Activated naive CD8-positive, alpha-beta T cell treated with anti-CD3 and anti-CD28 coated beads, Interleukin-2, amount 10 ng/mL, durations not matched to agents 7 days and 5 days (primary cell): ENCODE data around the gene PDIA4. TPM values are rescaled to one million over a fixed set of nuclear protein-coding genes. Genes with fewer than 3 reads are reported as not detected.

Experiments used
- ATAC-seq: fragments of 150-1000 bp; cut with Tn5 transposase; one replicate; pipeline ENCODE4 v1.10.0; 2021; ENCODE audit warnings: low read depth, moderate library complexity
- POLR2A ChIA-PET: fragments of 350-600 bp; sonication (Branson Sonifier 250); formaldehyde crosslinking; loops from one replicate; lab custom pipeline; 2021; ENCODE audit warnings: antibody characterized with exemption; lab: Charles Lee
- DNase-seq: peaks from one replicate; pipeline ENCODE4 v3.0.0; 2021
- H3K27ac Mint-ChIP-seq: one replicate; pipeline ENCODE4 v1.8.0; 2022; ENCODE audit warnings: mild to moderate bottlenecking, mixed read lengths
- H3K27me3 Mint-ChIP-seq: one replicate; pipeline ENCODE4 v1.8.0; 2022; ENCODE audit warnings: mild to moderate bottlenecking, moderate library complexity, mixed read lengths
- H3K36me3 Mint-ChIP-seq: one replicate; pipeline ENCODE4 v1.8.0; 2021; ENCODE audit warnings: mild to moderate bottlenecking, mixed read lengths
- H3K4me1 Mint-ChIP-seq: one replicate; pipeline ENCODE4 v1.8.0; 2021; ENCODE audit warnings: mixed read lengths
- H3K4me3 Mint-ChIP-seq: one replicate; pipeline ENCODE4 v1.8.0; 2022; ENCODE audit warnings: mild to moderate bottlenecking, moderate library complexity, mixed read lengths
- H3K9me3 Mint-ChIP-seq: one replicate; pipeline ENCODE4 v1.8.0; 2021; ENCODE audit warnings: mixed read lengths
- total RNA-seq, 2 experiments: library from RNA; stranded (reverse); gene quantifications; one replicate each; pipeline ENCODE4 v1.2.3, GENCODE V29; 2021

The PDIA4 gene
- total RNA-seq, 2 experiments from 2014 or later = 56.6 to 56.8 TPM

DNA sequence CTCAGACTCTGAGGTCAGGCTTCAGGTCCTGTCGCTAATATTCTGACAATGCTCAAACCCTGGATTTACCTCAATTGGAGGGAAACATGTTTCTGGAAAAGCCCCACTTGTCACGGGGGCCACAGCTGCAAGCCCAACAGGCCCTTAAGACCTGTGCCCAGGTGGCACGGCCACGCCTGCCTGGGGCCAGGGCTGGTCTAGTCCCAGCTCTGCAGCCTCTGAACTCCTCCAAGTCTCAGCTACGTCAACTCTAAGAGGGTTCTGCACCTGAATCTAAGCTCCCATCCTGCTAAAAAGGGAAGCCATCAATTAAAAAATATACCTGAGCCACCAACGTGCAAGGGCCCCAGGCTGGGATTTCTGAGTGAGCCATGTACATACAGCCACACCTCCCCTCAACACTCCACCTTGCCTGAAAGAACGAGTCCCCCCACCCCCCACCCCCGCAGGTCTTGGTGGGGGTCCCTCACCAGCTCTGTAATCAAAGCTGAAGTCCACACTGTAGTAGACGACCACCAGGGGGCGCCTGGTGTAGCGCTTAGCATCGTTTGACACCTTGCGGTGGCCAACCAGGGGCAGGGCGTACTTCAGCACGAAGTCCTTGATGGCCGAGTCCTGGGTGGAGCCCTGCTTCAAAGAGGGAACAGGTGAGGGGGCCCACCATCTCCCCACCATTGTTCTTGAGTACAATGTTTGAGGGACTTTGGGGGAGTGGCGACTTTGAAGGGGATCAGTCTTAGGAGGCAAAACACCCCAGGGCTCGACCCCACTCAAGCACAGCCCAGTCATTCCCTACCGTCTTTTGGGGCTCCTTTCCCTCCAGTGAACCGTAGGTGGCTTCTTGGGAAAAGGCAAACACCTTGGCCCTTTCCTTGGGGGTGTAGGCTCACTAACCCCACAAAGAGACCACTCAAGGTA lies 22.6 kb downstream of the PDIA4 start:
- POLR2A ChIA-PET = interaction anchor here (0.5 to 1.4 kb wide), 3 partner anchors 21 to 1077 kb away, joined by 3 to 15 read pairs (median 4); no protein-coding TSS in a partner anchor
- Mint-ChIP-seq H3K36me3 (peaks cover 10% of the 10 kb centered on the region), H3K4me1 (peaks cover 2% of the 10 kb centered on the region), H3K27ac (no peak overlapping the region), H3K4me3 (no peak overlapping the region), H3K9me3 (no peaks in the 10 kb centered on the region), H3K27me3 (no peaks in the 10 kb centered on the region)
- ATAC-seq (peak; percentile 88), DNase-seq (peak; percentile 83)

DNA sequence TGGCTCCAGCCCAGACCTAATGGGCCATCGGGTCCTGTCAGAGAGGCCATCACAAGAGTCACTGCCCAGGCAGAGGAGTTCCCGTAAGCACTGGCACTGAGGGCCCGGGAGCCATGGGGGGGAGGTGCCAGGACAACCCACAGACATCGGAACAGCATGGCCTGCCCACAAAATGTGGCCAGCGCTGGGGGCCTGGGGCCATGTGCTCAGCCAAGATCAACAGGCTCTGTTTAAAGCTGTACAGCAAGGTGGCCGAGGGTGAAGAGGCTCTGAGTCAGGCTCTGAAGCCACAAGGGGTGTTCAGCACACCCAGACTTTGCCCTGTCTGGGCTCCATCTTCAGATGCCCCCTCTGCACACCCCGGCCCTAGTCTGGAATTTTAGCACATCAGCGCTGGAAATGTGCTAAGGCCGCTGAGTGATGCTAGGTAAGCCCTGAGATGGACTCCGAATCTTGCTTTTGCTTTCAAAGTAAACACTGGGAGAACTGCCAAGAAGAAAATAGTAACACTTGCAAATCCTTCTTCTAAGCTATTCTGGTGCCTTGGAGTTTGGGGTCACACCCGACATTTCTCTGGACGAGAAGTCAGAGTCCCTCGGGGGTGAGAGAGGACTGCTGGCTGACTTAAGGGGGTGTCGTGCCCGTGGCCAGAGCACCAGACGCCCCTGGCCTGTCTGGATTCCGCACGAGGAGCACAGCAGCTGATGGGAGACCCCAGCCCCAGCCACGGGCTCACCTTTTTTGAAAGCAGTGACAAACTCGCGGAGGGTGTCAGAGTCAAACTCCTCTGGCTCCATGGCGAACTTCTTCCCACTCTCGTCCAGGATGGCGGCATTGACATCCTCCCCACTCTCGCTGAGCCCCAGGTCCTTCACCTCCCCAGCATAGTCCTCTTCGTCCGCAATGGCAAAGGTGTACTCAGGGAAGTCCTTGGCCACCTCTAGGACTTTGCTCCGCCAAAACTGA lies 23.6 kb downstream of the PDIA4 start:
- Mint-ChIP-seq H3K9me3 (no peaks in the 10 kb centered on the region), H3K4me1 (peaks cover 2% of the 10 kb centered on the region), H3K27me3 (no peaks in the 10 kb centered on the region), H3K4me3 (no peak overlapping the region), H3K27ac (no peak overlapping the region), H3K36me3 (peaks cover 7% of the 10 kb centered on the region)
- DNase-seq = no peak
- no peak for ATAC-seq
- POLR2A ChIA-PET = interaction anchor here (1.3 to 1.4 kb wide), 2 partner anchors 22 to 61 kb away, joined by 4 to 15 read pairs; no protein-coding TSS in a partner anchor

- no peak for DNase-seq
- H3K9me3 Mint-ChIP-seq = no peaks in the 10 kb centered on the region
- POLR2A ChIA-PET = no interaction called here
- peaks cover 2% of the 10 kb centered on the region for H3K4me1 Mint-ChIP-seq
- H3K27ac Mint-ChIP-seq = no peak overlapping the region
- H3K27me3 Mint-ChIP-seq = no peaks in the 10 kb centered on the region
- H3K36me3 Mint-ChIP-seq = peaks cover 7% of the 10 kb centered on the region
- no peak overlapping the region for H3K4me3 Mint-ChIP-seq
- no peak for ATAC-seq
Measured at GRCh38 chr7:149003560-149004305, 24.6 kb downstream of the PDIA4 start.

GRCh38 chr7:149003018-149003417 lies 25.3 kb downstream of the PDIA4 start:
- no peaks in the 10 kb centered on the region for H3K9me3 Mint-ChIP-seq
- H3K27me3 Mint-ChIP-seq = no peaks in the 10 kb centered on the region
- DNase-seq (no peak), ATAC-seq (no peak)
- POLR2A ChIA-PET = no interaction called here
- H3K4me3 Mint-ChIP-seq = no peak overlapping the region
- H3K27ac Mint-ChIP-seq = no peak overlapping the region
- peaks cover 7% of the 10 kb centered on the region for H3K36me3 Mint-ChIP-seq
- peaks cover 2% of the 10 kb centered on the region for H3K4me1 Mint-ChIP-seq

DNA sequence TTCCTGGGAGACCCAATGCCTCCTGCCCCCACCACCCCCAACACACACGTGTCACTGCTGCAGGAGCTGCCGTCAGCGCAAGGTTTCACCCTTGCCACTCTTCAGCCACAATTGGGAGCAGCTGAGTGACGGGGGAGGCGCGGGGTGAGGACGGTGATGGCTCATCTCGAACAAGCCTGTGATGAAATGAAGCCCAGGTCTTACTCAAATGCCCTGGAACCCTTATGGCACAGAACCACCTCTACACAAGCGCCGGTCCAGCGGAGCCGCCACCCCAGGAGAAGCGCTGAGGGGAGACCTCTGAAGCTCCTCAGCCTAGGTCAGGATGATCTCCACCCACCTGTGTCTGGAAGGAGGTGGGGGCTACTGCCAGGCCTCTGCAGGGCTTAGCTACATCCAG lies 25.7 kb downstream of the PDIA4 start:
- Mint-ChIP-seq H3K27ac (no peak overlapping the region), H3K4me1 (peaks cover 2% of the 10 kb centered on the region), H3K27me3 (no peaks in the 10 kb centered on the region), H3K4me3 (no peak overlapping the region), H3K36me3 (peaks cover 7% of the 10 kb centered on the region), H3K9me3 (no peaks in the 10 kb centered on the region)
- ATAC-seq (no peak), DNase-seq (no peak)
- POLR2A ChIA-PET = no interaction called here

DNA sequence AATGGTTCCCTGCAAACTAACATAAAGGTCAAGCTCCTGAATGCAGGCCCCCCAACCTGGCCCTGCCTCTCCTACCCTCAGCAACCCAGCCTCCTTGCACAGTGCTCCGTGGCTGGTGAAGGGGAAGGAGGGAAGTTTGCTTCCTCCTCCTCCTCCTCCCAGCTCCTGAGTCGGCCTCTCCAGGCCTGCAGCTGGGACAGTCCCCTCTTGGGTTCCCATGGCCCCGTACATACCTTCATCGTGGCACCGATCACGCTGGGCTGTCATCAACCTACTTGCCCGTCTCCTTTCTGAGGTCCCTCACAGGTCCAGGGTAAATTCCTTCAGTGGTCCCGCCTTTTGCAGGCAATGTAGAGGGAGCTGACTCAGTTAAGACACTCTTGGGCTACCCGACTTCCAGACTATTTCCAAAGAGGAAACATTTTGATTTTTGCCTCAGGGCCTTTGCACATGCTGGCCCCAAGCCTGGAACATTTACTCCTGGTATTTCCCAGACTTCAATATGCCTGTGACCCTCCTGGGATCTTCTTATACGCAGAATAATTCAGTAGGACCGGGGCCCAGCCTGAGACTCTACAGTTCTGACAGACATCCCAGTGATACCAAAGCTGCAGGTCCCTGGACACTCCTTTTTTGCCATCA lies 26.8 kb downstream of the PDIA4 start:
- no peaks in the 10 kb centered on the region for H3K9me3 Mint-ChIP-seq
- H3K27me3 Mint-ChIP-seq = no peaks in the 10 kb centered on the region
- H3K36me3 Mint-ChIP-seq = peaks cover 5% of the 10 kb centered on the region
- peaks cover 2% of the 10 kb centered on the region for H3K4me1 Mint-ChIP-seq
- DNase-seq (no peak), ATAC-seq (no peak)
- no peak overlapping the region for H3K4me3 Mint-ChIP-seq
- no peak overlapping the region for H3K27ac Mint-ChIP-seq
- POLR2A ChIA-PET = no interaction called here

DNA sequence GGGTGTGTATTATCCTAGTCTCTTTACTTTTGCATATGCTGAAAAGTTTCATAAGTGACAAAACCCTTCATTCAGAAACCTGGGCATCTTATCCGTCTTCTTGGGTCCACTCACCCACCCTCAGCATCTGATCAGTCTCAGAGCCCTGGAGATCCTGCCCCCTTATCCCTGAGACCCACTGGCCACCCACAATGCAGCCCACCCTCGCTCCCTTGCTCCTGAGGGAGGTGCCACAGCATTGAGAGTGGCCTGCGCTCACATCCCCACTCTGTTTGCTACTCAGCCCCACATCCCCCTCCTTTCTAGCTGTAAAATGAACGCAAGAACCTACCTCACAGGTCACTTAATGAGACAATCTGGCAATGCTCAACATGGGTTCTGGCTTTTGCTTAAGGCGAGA lies 27.3 kb downstream of the PDIA4 start:
- POLR2A ChIA-PET = no interaction called here

GRCh38 chr7:148999192-148999591 lies 29.1 kb downstream of the PDIA4 start:
- POLR2A ChIA-PET = no interaction called here
- H3K4me3 Mint-ChIP-seq = no peak overlapping the region
- H3K27me3 Mint-ChIP-seq = no peaks in the 10 kb centered on the region
- ATAC-seq (no peak), DNase-seq (no peak)
- no peak overlapping the region for H3K27ac Mint-ChIP-seq
- H3K9me3 Mint-ChIP-seq = no peaks in the 10 kb centered on the region
- peaks cover 3% of the 10 kb centered on the region for H3K36me3 Mint-ChIP-seq
- no peaks in the 10 kb centered on the region for H3K4me1 Mint-ChIP-seq

More for the DNA sequence above, 27.3 kb downstream of the PDIA4 start:
- Mint-ChIP-seq H3K27me3 (no peaks in the 10 kb centered on the region), H3K4me3 (no peak overlapping the region), H3K27ac (no peak overlapping the region), H3K9me3 (no peaks in the 10 kb centered on the region), H3K36me3 (peaks cover 3% of the 10 kb centered on the region), H3K4me1 (peaks cover 2% of the 10 kb centered on the region)
- no peak for ATAC-seq
- no peak for DNase-seq

DNA sequence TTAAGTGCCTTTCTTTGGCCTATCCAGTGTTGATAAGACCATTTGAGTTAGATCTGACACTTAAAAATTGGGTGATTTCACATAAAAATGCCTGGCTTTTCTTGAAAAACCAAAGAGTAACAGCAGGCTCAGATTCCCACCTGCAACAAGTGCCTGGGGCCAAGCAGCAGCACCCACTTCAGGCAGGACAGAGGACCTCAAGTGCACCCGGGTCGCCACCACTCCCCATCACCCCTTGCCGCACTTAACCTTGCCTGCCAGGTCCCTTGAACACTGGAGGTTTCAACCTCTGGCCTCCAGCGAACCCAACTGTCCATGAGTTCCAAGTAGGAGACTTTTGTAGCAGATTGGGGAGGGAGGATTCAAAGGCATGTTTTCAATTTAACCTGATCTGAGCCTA lies 30.8 kb downstream of the PDIA4 start:
- DNase-seq (no peak), ATAC-seq (no peak)
- H3K36me3 Mint-ChIP-seq = no peaks in the 10 kb centered on the region
- POLR2A ChIA-PET = no interaction called here
- no peak overlapping the region for H3K27ac Mint-ChIP-seq
- H3K9me3 Mint-ChIP-seq = no peaks in the 10 kb centered on the region
- H3K4me3 Mint-ChIP-seq = no peak overlapping the region
- no peaks in the 10 kb centered on the region for H3K27me3 Mint-ChIP-seq
- no peaks in the 10 kb centered on the region for H3K4me1 Mint-ChIP-seq

DNA sequence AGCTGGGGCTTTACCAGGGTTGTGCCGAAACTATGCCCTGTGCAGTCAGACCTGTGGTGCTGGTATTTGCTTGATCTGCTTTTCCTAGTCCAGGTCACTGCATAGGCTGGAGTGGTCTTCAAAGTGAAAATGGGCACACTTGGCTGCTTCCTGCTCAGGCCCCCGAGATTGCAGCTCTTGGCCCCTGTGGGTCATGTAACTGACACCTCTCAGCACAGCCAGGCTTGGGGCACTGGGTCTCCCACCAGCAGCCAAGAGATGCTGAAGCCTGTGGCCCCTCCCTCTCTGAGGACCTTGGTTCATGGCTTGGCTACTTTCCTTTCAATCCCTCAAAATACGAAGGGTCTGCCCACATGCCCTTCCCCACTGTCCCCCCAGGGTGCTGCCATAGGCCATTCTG lies 33.7 kb downstream of the PDIA4 start:
- H3K27me3 Mint-ChIP-seq = peaks cover 4% of the 10 kb centered on the region
- H3K4me3 Mint-ChIP-seq = no peak overlapping the region
- no peaks in the 10 kb centered on the region for H3K4me1 Mint-ChIP-seq
- no peaks in the 10 kb centered on the region for H3K36me3 Mint-ChIP-seq
- ATAC-seq = no peak
- no peak for DNase-seq
- H3K9me3 Mint-ChIP-seq = no peaks in the 10 kb centered on the region
- no peak overlapping the region for H3K27ac Mint-ChIP-seq
- POLR2A ChIA-PET = no interaction called here

DNA sequence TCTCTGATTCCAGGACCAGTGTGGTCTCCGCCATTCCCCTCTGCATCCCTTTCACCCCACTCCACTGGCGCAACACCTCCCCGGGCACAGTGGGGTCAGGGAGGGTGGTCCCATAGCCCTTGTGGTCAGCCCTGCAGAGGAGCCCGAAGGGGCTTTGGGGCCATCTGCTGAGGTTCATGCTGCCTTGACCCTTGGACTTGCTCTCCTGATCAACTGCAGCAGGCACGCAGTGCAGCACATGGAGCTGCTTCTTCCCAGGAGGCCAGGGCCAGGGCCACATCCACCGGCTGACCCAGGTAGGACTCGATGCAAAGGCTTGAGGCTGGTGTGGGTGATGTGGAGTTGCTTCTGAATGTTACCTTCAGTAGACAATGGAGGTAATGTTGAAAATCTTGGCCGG lies 35.1 kb downstream of the PDIA4 start:
- Mint-ChIP-seq H3K9me3 (no peaks in the 10 kb centered on the region), H3K27me3 (peaks cover 6% of the 10 kb centered on the region), H3K27ac (no peak overlapping the region)

DNA sequence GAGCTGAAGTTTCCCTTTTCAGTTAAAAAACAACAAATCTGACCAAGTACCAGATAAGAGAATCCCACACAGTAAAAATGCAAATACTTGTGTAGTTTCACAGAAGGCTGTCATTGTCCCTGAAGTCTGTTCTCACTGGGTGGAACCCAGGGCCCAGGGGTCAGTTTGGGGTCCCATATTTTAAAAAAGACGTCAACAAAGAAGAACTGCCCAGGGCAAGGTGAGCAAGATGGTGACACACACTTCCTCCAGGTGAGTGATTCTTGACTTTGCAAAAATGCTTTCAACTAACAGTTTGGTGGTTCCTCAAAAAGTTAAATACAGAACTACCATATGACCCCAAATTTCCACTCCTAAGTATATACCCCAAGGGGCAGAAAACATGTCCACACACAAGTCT lies 36.8 kb downstream of the PDIA4 start:
- ATAC-seq (no peak), DNase-seq (no peak)
- H3K4me1 Mint-ChIP-seq = peaks cover 11% of the 10 kb centered on the region
- no peaks in the 10 kb centered on the region for H3K36me3 Mint-ChIP-seq
- peaks cover 6% of the 10 kb centered on the region for H3K27me3 Mint-ChIP-seq
- no peak overlapping the region for H3K4me3 Mint-ChIP-seq
- H3K27ac Mint-ChIP-seq = no peak overlapping the region
- POLR2A ChIA-PET = no interaction called here
- no peaks in the 10 kb centered on the region for H3K9me3 Mint-ChIP-seq

More for the DNA sequence above, 35.1 kb downstream of the PDIA4 start:
- H3K36me3 Mint-ChIP-seq = no peaks in the 10 kb centered on the region
- POLR2A ChIA-PET = no interaction called here
- DNase-seq (no peak), ATAC-seq (peak; percentile 14)
- no peak overlapping the region for H3K4me3 Mint-ChIP-seq
- peaks cover under 1% of the 10 kb centered on the region for H3K4me1 Mint-ChIP-seq
